GM12874 (cell line): ENCODE results near the gene DBP.

Experiments
- TF ChIP-seq, protein P1 (sequence below): IDR thresholded peaks from 2 replicates; pipeline ENCODE4 v1.5.1; 2011; ENCODE audit warnings: low read depth, mild to moderate bottlenecking, control low read depth, low read length, moderate library complexity; ENCODE audit not compliant: insufficient read depth

DBP gene

GRCh38 chr19:48606463-48607358 is 30.5 kb downstream of the DBP start, which contains the start of gene SPACA4:
SPACA4 (plus strand) TSS chr19:48606742; CDS start chr19:48606979, 237 bp downstream.
- TF ChIP-seq, protein P1, sequence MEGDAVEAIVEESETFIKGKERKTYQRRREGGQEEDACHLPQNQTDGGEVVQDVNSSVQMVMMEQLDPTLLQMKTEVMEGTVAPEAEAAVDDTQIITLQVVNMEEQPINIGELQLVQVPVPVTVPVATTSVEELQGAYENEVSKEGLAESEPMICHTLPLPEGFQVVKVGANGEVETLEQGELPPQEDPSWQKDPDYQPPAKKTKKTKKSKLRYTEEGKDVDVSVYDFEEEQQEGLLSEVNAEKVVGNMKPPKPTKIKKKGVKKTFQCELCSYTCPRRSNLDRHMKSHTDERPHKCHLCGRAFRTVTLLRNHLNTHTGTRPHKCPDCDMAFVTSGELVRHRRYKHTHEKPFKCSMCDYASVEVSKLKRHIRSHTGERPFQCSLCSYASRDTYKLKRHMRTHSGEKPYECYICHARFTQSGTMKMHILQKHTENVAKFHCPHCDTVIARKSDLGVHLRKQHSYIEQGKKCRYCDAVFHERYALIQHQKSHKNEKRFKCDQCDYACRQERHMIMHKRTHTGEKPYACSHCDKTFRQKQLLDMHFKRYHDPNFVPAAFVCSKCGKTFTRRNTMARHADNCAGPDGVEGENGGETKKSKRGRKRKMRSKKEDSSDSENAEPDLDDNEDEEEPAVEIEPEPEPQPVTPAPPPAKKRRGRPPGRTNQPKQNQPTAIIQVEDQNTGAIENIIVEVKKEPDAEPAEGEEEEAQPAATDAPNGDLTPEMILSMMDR, result no peak

DNA sequence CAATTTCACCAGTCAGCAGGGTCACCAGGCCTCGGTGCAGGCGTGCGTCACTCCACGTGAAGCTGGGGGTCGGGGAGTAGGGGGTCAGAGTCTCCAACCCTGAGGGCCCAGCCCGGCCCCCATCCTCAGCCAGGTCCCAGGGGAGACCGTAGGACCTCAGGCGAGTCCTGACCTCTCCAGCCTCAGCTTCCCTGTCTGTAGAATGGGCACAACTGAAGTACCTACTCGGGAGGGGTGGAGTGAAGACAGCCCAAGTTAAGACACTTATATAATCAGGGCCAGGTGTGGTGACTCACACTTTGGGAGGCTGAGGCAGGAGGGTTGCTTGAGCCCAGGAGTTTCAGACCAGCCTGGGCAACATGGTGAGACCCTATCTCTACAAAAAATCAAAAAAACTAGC is 33.3 kb downstream of the DBP start:
- TF ChIP-seq, protein P1, result no peak

DNA sequence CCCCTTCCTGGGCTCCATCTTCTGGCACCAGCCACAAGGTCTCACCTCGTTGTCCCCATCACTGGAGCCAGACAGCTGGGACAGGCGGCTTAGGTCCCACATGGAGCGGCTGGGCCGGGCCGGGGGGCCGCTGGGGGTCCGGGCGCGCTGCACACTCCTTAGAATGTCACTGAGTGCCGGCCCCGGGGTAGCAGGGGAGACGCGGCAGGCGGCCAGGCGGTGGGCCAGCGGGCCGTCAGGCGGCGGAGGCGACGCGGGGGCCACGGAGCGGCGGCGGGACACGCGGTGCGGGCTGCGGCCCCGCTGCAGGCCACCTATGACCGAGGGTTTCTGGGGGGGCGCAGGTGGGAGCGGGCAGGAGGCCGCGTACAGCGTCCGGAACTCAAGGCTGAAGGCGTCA is 33.7 kb downstream of the DBP start:
- TF ChIP-seq, protein P1, result no peak

DNA sequence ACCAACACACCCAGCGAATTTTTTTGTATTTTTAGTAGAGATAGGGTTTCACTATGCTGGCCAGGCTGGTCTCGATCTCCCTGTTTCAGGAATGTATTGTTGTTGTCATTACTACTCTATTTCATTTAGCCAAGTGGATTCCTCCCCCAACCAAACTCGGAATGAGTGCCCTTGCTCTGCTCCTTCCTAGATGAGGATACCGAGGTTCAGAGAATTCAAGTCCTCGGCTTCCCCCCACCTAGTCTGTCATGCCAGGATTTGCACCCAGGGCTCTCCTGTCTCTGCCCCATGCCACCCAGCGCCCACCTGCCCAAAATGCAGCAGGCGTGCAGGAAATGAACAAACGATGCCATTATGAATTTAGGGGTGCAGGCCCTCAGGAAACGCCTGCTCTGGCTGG is 34.2 kb downstream of the DBP start:
- TF ChIP-seq, protein P1, result no peak

GRCh38 chr19:48600679-48601417 is 36.3 kb downstream of the DBP start:
- TF ChIP-seq, protein P1, result no peak

- TF ChIP-seq, protein P1, result no peak
Measured at GRCh38 chr19:48598996-48599700, 38.0 kb downstream of the DBP start.

DNA sequence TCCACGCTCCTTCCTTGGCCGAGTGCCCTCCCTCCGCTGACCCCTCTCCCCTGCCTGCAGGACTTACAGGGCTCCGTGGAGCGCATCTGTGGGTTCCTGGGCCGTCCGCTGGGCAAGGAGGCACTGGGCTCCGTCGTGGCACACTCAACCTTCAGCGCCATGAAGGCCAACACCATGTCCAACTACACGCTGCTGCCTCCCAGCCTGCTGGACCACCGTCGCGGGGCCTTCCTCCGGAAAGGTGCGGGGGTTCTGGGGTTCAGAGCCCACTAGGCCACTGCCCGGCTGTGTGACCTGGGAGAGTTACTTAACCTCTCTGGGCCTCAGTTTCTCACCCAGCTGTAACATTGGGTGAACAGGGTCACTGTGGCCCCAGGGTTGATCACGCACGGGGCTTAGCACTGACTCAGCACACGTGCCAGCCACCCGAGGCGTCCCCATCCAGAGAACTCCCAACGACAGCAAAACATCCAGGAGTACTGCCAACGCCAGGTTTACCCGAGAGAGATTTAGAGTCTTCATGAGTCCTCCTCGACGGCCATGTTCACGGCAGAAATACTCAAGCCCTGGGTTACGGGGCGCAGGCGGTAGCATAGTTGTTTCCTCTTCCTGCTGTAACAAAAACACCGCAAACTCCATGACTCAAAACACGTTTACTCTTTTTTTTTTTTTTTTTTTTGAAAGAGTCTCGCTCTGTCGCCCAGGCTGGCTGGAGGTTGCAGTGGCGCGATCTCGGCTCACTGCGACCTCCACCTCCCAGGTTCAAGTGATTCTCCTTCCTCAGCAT is 40.3 kb downstream of the DBP start:
- TF ChIP-seq, protein P1, result no peak
